Measurements from ENCODE around the gene ETV7.

The ETV7 gene

GRCh38 chr6:36346486-36347273 lies 40.8 kb downstream of the ETV7 start:
- Histone ChIP-seq H3K4me1 (ENCODE audit: insufficient read depth, low read length) (no peaks in the 10 kb centered on the region), H3K27ac (ENCODE audit: low read length) (no peak overlapping the region), H3K27me3 (ENCODE audit: insufficient read depth, low read length, poor library complexity) (peaks cover 3% of the 10 kb centered on the region)

GRCh38 chr6:36345681-36346466 lies 41.6 kb downstream of the ETV7 start:
- Histone ChIP-seq H3K27me3 (ENCODE audit: insufficient read depth, low read length, poor library complexity) (peaks cover 3% of the 10 kb centered on the region), H2AFZ (ENCODE audit: low read depth, low read length) (no peak overlapping the region), H3K9me3 (ENCODE audit: insufficient read depth, low read length, severe bottlenecking) (no peaks in the 10 kb centered on the region), H3K36me3 (ENCODE audit: insufficient read depth, low read length) (no peaks in the 10 kb centered on the region), H3K79me2 (ENCODE audit: insufficient read depth, low read length) (no peaks in the 10 kb centered on the region), H3K4me1 (ENCODE audit: insufficient read depth, low read length) (no peaks in the 10 kb centered on the region), H3K4me3 (ENCODE audit: low read depth in 1 of 2, low read length in 2 of 2) (no peak overlapping the region), H3K4me2 (ENCODE audit: insufficient read depth, low read length) (no peak overlapping the region), H4K20me1 (ENCODE audit: insufficient read depth, low read length) (no peaks in the 10 kb centered on the region), H3K9ac (ENCODE audit: low read depth, low read length) (no peak overlapping the region), H3K27ac (ENCODE audit: low read length) (no peak overlapping the region)
- DNase-seq, result no peak
- no peak for ATAC-seq (ENCODE audit: insufficient read depth, low read depth)
- TF ChIP-seq CTCF (IDR thresholded peaks at IDR 0.05; ENCODE audit: borderline replicate concordance, extremely low read depth, low read length, poor library complexity, severe bottlenecking), result no peak
- TF ChIP-seq EZH2 (IDR thresholded peaks at IDR 0.05; ENCODE audit: borderline replicate concordance, low read depth, low read length, severe bottlenecking), result no peak

More at GRCh38 chr6:36346486-36347273, 40.8 kb downstream of the ETV7 start:
- TF ChIP-seq CTCF (IDR thresholded peaks at IDR 0.05; ENCODE audit: borderline replicate concordance, extremely low read depth, low read length, poor library complexity, severe bottlenecking) (no peak), EZH2 (IDR thresholded peaks at IDR 0.05; ENCODE audit: borderline replicate concordance, low read depth, low read length, severe bottlenecking) (no peak)
- Histone ChIP-seq H3K79me2 (ENCODE audit: insufficient read depth, low read length) (no peaks in the 10 kb centered on the region), H3K9me3 (ENCODE audit: insufficient read depth, low read length, severe bottlenecking) (no peaks in the 10 kb centered on the region), H3K4me3 (ENCODE audit: low read depth in 1 of 2, low read length in 2 of 2) (no peak overlapping the region), H3K36me3 (ENCODE audit: insufficient read depth, low read length) (no peaks in the 10 kb centered on the region), H3K9ac (ENCODE audit: low read depth, low read length) (no peak overlapping the region), H2AFZ (ENCODE audit: low read depth, low read length) (no peak overlapping the region), H3K4me2 (ENCODE audit: insufficient read depth, low read length) (no peak overlapping the region), H4K20me1 (ENCODE audit: insufficient read depth, low read length) (no peaks in the 10 kb centered on the region)
- DNase-seq (no peak), ATAC-seq (ENCODE audit: insufficient read depth, low read depth) (no peak)

GRCh38 chr6:36343109-36343680 lies 44.3 kb downstream of the ETV7 start:
- no peak overlapping the region for H3K4me2 ChIP-seq (ENCODE audit: insufficient read depth, low read length)
- no peaks in the 10 kb centered on the region for H3K79me2 ChIP-seq (ENCODE audit: insufficient read depth, low read length)
- TF ChIP-seq CTCF (IDR thresholded peaks at IDR 0.05; ENCODE audit: borderline replicate concordance, extremely low read depth, low read length, poor library complexity, severe bottlenecking) (no peak), EZH2 (IDR thresholded peaks at IDR 0.05; ENCODE audit: borderline replicate concordance, low read depth, low read length, severe bottlenecking) (no peak)
- no peak for DNase-seq
- H4K20me1 ChIP-seq (ENCODE audit: insufficient read depth, low read length), result peaks cover 3% of the 10 kb centered on the region; the same call in 1 of the 2 replicates
- H3K9ac ChIP-seq (ENCODE audit: low read depth, low read length), result no peak overlapping the region
- H3K27ac ChIP-seq (ENCODE audit: low read length), result no peak overlapping the region
- H3K9me3 ChIP-seq (ENCODE audit: insufficient read depth, low read length, severe bottlenecking), result no peaks in the 10 kb centered on the region
- no peaks in the 10 kb centered on the region for H3K4me1 ChIP-seq (ENCODE audit: insufficient read depth, low read length)
- H3K27me3 ChIP-seq (ENCODE audit: insufficient read depth, low read length, poor library complexity), result peaks cover 7% of the 10 kb centered on the region
- H3K4me3 ChIP-seq (ENCODE audit: low read depth in 1 of 2, low read length in 2 of 2), result no peak overlapping the region
- no peak for ATAC-seq (ENCODE audit: insufficient read depth, low read depth)
- H3K36me3 ChIP-seq (ENCODE audit: insufficient read depth, low read length), result no peaks in the 10 kb centered on the region
- no peak overlapping the region for H2AFZ ChIP-seq (ENCODE audit: low read depth, low read length)

Data from DND-41 (cell line).